ENCODE measurements around the gene PPP2R1A.

Gene PPP2R1A

GRCh38 chr19:52226652-52227051, 36.8 kb downstream of the PPP2R1A start:
- H3K4me3 ChIP-seq (replicated peaks; ENCODE audit: low read depth, low read length), result no peak overlapping the region
- no peak for DNase-seq (ENCODE audit: low read depth)
- TF ChIP-seq CTCF (IDR thresholded peaks at IDR 0.05; ENCODE audit: low read length, missing control alignments), result no peak

- H3K4me3 ChIP-seq (replicated peaks; ENCODE audit: low read depth, low read length), result no peak overlapping the region
- no peak for TF ChIP-seq CTCF (IDR thresholded peaks at IDR 0.05; ENCODE audit: low read length, missing control alignments)
- no peak for DNase-seq (ENCODE audit: low read depth)
These were observed 37.5 kb downstream of the PPP2R1A start for GRCh38 chr19:52227196-52227940.

- no peak overlapping the region for H3K4me3 ChIP-seq (replicated peaks; ENCODE audit: low read depth, low read length)
- TF ChIP-seq CTCF (IDR thresholded peaks at IDR 0.05; ENCODE audit: low read length, missing control alignments), result no peak
- no peak for DNase-seq (ENCODE audit: low read depth)
These were observed 38.1 kb downstream of the PPP2R1A start for GRCh38 chr19:52227980-52228379.

- no peak for DNase-seq (ENCODE audit: low read depth)
- no peak overlapping the region for H3K4me3 ChIP-seq (replicated peaks; ENCODE audit: low read depth, low read length)
- no peak for TF ChIP-seq CTCF (IDR thresholded peaks at IDR 0.05; ENCODE audit: low read length, missing control alignments)
These were observed 39.7 kb downstream of the PPP2R1A start for GRCh38 chr19:52229524-52229923.

DNA sequence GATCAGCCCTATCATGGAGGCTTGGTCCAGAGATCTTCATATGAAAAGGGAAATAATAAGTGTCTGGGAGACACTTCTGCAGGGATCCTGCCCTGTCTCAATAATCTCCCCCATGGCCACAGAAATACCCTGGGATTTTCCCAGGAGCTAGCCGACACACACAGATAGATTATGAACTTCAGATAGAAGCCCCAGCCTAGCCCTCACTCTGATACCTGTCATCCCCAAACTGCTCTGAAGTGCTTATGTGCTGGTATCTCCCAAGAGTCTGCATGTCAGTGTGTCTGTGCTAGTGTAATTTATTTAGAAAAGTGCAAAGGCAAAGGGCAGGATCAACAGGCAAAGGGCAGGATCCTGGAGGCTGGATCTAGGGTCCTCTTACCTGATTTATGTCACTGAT, 40.8 kb downstream of the PPP2R1A start:
- H3K4me3 ChIP-seq (replicated peaks; ENCODE audit: low read depth, low read length), result no peak overlapping the region
- TF ChIP-seq CTCF (IDR thresholded peaks at IDR 0.05; ENCODE audit: low read length, missing control alignments), result no peak
- no peak for DNase-seq (ENCODE audit: low read depth)

- no peak overlapping the region for H3K4me3 ChIP-seq (replicated peaks; ENCODE audit: low read depth, low read length)
- no peak for TF ChIP-seq CTCF (IDR thresholded peaks at IDR 0.05; ENCODE audit: low read length, missing control alignments)
- DNase-seq (ENCODE audit: low read depth), result peak; percentile 24
These were observed 41.5 kb downstream of the PPP2R1A start for GRCh38 chr19:52231154-52231910.

Data from fibroblast of pulmonary artery (primary cell).